WERI-Rb-1 (cell line): ENCODE results near the gene RTL10.

Experiments used
- DNase-seq: peaks from one replicate; pipeline ENCODE4 v3.0.0-alpha.2; 2020
- H3K27ac ChIP-seq: fragments of 250-450 bp; sonication (Bioruptor Pico); 2 replicates; pipeline ENCODE4 v1.5.1; 2020; ENCODE audit warnings: mild to moderate bottlenecking, moderate library complexity
- H3K27me3 ChIP-seq: fragments of 250-450 bp; sonication (Bioruptor Pico); 2 replicates; pipeline ENCODE4 v1.5.1; 2021; ENCODE audit warnings: mild to moderate bottlenecking, low read depth, moderate library complexity; ENCODE audit not compliant: insufficient read depth, severe bottlenecking
- H3K36me3 ChIP-seq: fragments of 250-450 bp; sonication (Bioruptor Pico); 2 replicates; pipeline ENCODE4 v1.5.1; 2020; ENCODE audit warnings: mild to moderate bottlenecking, moderate library complexity
- H3K4me3 ChIP-seq: 2 replicates; pipeline ENCODE4 v1.5.1; 2011; ENCODE audit warnings: low read depth, mild to moderate bottlenecking, control low read depth, low read length
- H3K9me3 ChIP-seq: fragments of 250-450 bp; sonication (Bioruptor Pico); 2 replicates; pipeline ENCODE4 v1.5.1; 2021; ENCODE audit warnings: mild to moderate bottlenecking, moderate library complexity; ENCODE audit not compliant: severe bottlenecking
- CTCF ChIP-seq: IDR thresholded peaks from 2 replicates; pipeline ENCODE4 v1.5.1; 2011; ENCODE audit warnings: low read depth, mild to moderate bottlenecking, control low read depth, inconsistent platforms, low read length

The RTL10 gene

GRCh38 chr22:19896665-19897355, 42.1 kb upstream of the RTL10 start:
- no peak overlapping the region for H3K27ac ChIP-seq
- TF ChIP-seq CTCF = 0 out of 2 replicates have a peak, but pooled peaks have one; percentile 4
- no peaks in the 10 kb centered on the region for H3K9me3 ChIP-seq
- no peaks in the 10 kb centered on the region; the same call in 1 of the 2 replicates for H3K36me3 ChIP-seq
- H3K4me3 ChIP-seq = no peak overlapping the region
- no peaks in the 10 kb centered on the region for H3K27me3 ChIP-seq
- peak; percentile 69 for DNase-seq

GRCh38 chr22:19895160-19895849, 40.6 kb upstream of the RTL10 start:
- no peak for DNase-seq

GRCh38 chr22:19893363-19893762, 38.7 kb upstream of the RTL10 start:
- Histone ChIP-seq H3K9me3 (no peaks in the 10 kb centered on the region), H3K27me3 (no peaks in the 10 kb centered on the region), H3K27ac (no peak overlapping the region), H3K36me3 (no peaks in the 10 kb centered on the region; the same call in 1 of the 2 replicates), H3K4me3 (no peak overlapping the region)
- DNase-seq = no peak
- no peak for TF ChIP-seq CTCF

More at GRCh38 chr22:19895160-19895849, 40.6 kb upstream of the RTL10 start:
- H3K27ac ChIP-seq = no peak overlapping the region
- H3K9me3 ChIP-seq = no peaks in the 10 kb centered on the region
- no peaks in the 10 kb centered on the region; the same call in 1 of the 2 replicates for H3K36me3 ChIP-seq
- TF ChIP-seq CTCF = no peak
- no peak overlapping the region for H3K4me3 ChIP-seq
- H3K27me3 ChIP-seq = no peaks in the 10 kb centered on the region

GRCh38 chr22:19892925-19893324, 38.3 kb upstream of the RTL10 start:
- H3K9me3 ChIP-seq = no peaks in the 10 kb centered on the region
- no peaks in the 10 kb centered on the region for H3K27me3 ChIP-seq
- DNase-seq = no peak
- no peak overlapping the region for H3K4me3 ChIP-seq
- H3K36me3 ChIP-seq = no peaks in the 10 kb centered on the region; the same call in 1 of the 2 replicates
- no peak for TF ChIP-seq CTCF
- no peak overlapping the region for H3K27ac ChIP-seq

GRCh38 chr22:19892257-19892879, 37.7 kb upstream of the RTL10 start:
- TF ChIP-seq CTCF = no peak
- DNase-seq = no peak
- peak overlapping the region; percentile 54 for H3K27ac ChIP-seq
- no peak overlapping the region for H3K4me3 ChIP-seq
- no peaks in the 10 kb centered on the region; the same call in 1 of the 2 replicates for H3K36me3 ChIP-seq
- no peaks in the 10 kb centered on the region for H3K27me3 ChIP-seq
- no peaks in the 10 kb centered on the region for H3K9me3 ChIP-seq
